Subcutaneous adipose tissue (tissue), 4 donors: Measurements from ENCODE around the gene WDR41. TPM values are rescaled to one million over a fixed set of nuclear protein-coding genes. Genes with fewer than 3 reads are reported as not detected.

Experiments
- total RNA-seq, 4 donors: library from RNA; depleted of rRNA; stranded (reverse); fragments of >200 nt; gene quantifications; one replicate each; pipeline ENCODE4 v1.1.0, GENCODE V29; 2016
- TF ChIP-seq, protein P1 (sequence below): fragments of 450-650 bp; IDR thresholded peaks from one replicate; pipeline ENCODE4 v1.5.1; 2016; ENCODE audit warnings: low read depth, mild to moderate bottlenecking, control low read depth, antibody characterized with exemption, moderate library complexity

Gene WDR41, protein sequence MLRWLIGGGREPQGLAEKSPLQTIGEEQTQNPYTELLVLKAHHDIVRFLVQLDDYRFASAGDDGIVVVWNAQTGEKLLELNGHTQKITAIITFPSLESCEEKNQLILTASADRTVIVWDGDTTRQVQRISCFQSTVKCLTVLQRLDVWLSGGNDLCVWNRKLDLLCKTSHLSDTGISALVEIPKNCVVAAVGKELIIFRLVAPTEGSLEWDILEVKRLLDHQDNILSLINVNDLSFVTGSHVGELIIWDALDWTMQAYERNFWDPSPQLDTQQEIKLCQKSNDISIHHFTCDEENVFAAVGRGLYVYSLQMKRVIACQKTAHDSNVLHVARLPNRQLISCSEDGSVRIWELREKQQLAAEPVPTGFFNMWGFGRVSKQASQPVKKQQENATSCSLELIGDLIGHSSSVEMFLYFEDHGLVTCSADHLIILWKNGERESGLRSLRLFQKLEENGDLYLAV
- total RNA-seq = 10 to 100 TPM; 42.8 to 78.4 (median 59.9) TPM

DNA sequence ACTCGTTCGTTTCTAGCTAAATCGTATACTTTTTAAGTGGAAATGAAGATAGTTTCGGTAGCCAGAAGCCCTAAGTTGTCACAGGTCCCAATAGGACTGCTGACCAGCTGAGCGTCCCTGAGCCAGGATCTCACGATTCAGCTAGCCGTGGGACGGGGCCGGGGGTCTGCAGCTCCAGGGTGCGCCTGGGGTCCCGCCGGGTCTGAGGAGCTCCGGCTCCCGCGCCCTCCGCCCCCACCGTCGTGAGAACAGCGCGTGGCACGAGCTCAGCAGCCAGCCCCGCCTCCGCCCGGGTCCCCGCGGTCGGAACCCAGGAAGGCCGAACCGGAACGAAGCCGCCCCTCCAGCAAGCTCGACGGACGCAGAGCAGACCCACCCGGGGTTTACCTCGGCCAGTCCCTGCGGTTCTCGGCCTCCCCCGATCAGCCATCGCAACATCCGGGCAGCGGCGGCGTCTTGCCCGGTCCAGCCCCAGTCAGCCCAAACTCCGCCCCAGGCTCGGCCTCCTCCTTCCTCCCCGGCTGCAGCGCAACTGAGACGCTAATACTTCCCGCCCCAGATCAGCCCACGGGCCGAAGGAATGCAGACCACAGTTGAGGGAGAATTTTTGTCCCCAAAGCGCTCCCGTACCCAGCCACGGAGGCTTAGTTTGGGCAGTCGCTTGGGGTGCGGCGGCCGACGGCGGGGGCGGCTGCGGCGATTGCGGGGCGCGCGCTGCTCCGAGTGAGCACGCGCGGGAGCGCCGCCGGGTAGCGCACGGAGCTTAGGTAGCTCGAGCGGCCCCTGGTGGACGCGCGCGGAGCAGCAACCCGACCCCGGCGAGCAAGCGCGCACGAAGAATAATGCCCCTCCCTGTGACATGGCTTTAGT, at the start of gene WDR41:
Gene WDR41 (minus strand): TSS at position 534 of the 870 bp plus-strand sequence. CDS start 96 bp downstream, at position 438.
- TF ChIP-seq, protein P1, sequence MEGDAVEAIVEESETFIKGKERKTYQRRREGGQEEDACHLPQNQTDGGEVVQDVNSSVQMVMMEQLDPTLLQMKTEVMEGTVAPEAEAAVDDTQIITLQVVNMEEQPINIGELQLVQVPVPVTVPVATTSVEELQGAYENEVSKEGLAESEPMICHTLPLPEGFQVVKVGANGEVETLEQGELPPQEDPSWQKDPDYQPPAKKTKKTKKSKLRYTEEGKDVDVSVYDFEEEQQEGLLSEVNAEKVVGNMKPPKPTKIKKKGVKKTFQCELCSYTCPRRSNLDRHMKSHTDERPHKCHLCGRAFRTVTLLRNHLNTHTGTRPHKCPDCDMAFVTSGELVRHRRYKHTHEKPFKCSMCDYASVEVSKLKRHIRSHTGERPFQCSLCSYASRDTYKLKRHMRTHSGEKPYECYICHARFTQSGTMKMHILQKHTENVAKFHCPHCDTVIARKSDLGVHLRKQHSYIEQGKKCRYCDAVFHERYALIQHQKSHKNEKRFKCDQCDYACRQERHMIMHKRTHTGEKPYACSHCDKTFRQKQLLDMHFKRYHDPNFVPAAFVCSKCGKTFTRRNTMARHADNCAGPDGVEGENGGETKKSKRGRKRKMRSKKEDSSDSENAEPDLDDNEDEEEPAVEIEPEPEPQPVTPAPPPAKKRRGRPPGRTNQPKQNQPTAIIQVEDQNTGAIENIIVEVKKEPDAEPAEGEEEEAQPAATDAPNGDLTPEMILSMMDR = no peak

DNA sequence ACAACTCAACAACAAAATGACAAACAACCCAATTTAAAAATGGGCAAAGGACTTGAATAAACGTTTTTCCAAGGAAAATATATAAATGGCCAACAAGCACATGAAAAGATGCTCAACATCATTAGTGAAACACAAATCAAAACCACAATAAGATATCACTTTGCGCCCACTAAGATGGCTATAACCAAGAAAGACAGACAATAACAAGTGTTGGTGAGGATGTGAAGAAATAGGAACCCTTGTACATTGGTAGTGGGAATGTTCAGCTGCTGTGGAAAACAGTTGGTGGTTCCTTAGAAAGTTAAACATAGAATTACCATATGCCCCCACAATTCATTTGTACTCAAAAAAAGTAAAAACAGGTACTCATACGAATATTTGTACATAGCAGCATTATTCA, 39.2 kb upstream of the WDR41 start:
- TF ChIP-seq, protein P1 = no peak

DNA sequence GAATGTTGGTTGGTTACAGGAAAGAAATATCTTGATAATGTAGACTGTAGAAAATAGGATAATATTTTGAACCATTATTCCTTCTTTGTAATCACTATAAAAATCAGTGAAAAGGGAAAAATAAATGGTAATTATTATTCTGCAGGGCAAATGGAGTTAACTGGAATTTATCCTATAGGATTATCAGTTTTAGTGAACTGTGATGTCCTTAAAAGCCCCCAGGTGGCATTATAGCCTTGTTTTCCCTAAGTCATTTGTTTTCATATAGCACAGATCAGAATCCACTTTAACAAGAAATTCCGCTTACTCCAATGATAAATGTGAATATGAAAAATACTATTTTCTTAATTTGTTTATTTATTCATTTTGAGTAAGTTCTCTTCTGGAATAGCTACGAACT, 26.2 kb upstream of the WDR41 start:
- TF ChIP-seq, protein P1 = no peak

DNA sequence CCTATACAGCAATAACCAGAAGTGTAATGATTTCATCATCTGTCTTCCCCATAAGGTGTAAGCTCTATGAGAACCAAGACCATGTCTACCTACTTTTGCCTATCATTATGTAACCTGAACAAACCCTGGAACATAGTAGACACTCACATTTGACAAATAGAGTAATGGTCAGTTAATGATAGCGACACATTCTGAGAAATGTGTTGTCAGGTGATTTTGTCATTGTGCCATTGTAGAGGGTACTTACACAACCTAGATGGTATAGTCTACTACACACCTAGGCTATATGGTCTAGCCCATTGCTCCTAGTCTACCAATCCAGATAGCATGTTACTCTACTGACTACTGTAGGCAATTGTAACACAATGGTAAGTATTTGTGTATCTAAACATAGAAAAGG, 22.3 kb upstream of the WDR41 start:
- TF ChIP-seq, protein P1 = no peak

DNA sequence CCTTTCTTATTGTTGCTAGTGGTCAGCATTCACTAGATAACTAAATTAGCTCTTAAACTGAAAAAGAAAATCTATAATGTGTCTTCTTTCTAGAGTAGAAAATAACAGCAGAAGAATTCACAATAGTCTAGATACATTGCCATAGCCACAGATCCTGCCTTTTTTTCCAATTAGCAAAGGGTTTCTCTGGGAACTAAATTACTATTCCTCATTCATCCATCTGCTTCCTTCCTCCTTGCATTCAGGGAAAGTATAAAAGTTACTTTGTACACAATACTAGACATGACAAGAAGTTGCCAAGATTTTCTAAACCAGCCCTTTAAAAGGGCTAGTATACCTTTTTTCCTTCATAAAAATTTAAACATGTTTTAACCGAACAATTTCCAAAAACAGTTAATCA, 21.2 kb upstream of the WDR41 start:
- TF ChIP-seq, protein P1 = no peak

DNA sequence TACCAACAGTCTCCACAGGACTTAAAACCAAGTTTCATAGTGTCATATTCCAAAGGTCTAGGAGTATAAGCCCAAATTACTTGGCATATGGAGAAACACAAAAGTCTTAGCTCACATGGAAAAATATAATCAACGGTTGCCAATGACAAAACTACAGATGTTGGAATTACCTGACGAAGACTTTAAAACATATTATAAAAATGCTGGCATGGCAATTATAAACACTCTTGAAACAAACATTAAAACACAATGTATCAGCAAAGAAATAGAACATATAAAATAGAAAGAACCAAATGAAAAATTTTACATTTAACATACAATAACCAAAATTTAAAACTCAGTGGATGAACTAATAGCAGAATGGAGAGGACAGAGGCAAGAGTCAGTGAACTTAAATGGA, 7.9 kb upstream of the WDR41 start:
- TF ChIP-seq, protein P1 = no peak

DNA sequence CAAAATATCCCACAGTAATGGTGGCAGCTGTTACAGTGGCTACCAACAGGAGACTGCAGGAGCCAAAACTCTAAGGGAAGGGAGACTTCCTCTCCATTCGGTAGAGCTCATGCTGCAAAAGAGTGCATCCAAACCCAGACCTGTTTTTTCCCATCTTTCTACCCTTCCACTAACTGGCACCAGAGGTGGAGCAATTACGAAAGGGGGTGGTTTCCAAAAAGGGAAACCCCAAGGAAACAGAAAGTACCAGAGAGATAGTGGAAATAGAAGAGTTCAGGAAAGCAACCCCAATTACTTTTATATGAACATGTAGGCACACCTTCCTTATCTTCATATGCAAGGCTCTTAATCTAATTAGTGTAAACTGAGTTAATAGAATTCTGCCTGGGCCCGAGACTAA, 7.3 kb upstream of the WDR41 start:
- TF ChIP-seq, protein P1 = no peak
